ENCODE results near the gene GAS2L1.
"Not testable (repeated sequence)": the region's sequence is repeated elsewhere in the genome, so short reads cannot be mapped to it uniquely, and the experiment has no call there.

Gene GAS2L1

GRCh38 chr22:29351042-29351441, 44.6 kb downstream of the GAS2L1 start:
- no peak for DNase-seq (ENCODE audit: low spot score)
- in situ Hi-C loops (cut with MboI; ENCODE audit: low sequenced_read_pairs, unreplicated experiment): no loop called here
- no peak for TF ChIP-seq CTCF (IDR thresholded peaks at IDR 0.05; ENCODE audit: borderline replicate concordance, control extremely low read depth, extremely low read depth, insufficient read depth, missing control alignments)

GRCh38 chr22:29351891-29352290, 45.4 kb downstream of the GAS2L1 start:
- in situ Hi-C loops (cut with MboI; ENCODE audit: low sequenced_read_pairs, unreplicated experiment): no loop called here
- TF ChIP-seq CTCF (IDR thresholded peaks at IDR 0.05; ENCODE audit: borderline replicate concordance, control extremely low read depth, extremely low read depth, insufficient read depth, missing control alignments): no peak
- DNase-seq (ENCODE audit: low spot score): no peak

- in situ Hi-C loops (cut with MboI; ENCODE audit: low sequenced_read_pairs, unreplicated experiment): no loop called here
- DNase-seq (ENCODE audit: low spot score): no peak
- TF ChIP-seq CTCF (IDR thresholded peaks at IDR 0.05; ENCODE audit: borderline replicate concordance, control extremely low read depth, extremely low read depth, insufficient read depth, missing control alignments): no peak
Measured at GRCh38 chr22:29352778-29353177, 46.3 kb downstream of the GAS2L1 start.

GRCh38 chr22:29353286-29353685, 46.8 kb downstream of the GAS2L1 start:
- no peak for DNase-seq (ENCODE audit: low spot score)
- TF ChIP-seq CTCF (IDR thresholded peaks at IDR 0.05; ENCODE audit: borderline replicate concordance, control extremely low read depth, extremely low read depth, insufficient read depth, missing control alignments): no peak
- in situ Hi-C loops (cut with MboI; ENCODE audit: low sequenced_read_pairs, unreplicated experiment): no loop called here

- TF ChIP-seq CTCF (IDR thresholded peaks at IDR 0.05; ENCODE audit: borderline replicate concordance, control extremely low read depth, extremely low read depth, insufficient read depth, missing control alignments): no peak
- DNase-seq (ENCODE audit: low spot score): no peak
- in situ Hi-C loops (cut with MboI; ENCODE audit: low sequenced_read_pairs, unreplicated experiment): no loop called here
Measured at GRCh38 chr22:29353860-29354259, 47.4 kb downstream of the GAS2L1 start.

GRCh38 chr22:29357193-29357890, 50.9 kb downstream of the GAS2L1 start:
- DNase-seq (ENCODE audit: low spot score); in situ Hi-C loops (cut with MboI; ENCODE audit: low sequenced_read_pairs, unreplicated experiment): not testable (repeated sequence)

- in situ Hi-C loops (cut with MboI; ENCODE audit: low sequenced_read_pairs, unreplicated experiment): no loop called here
- DNase-seq (ENCODE audit: low spot score): no peak
- no peak for TF ChIP-seq CTCF (IDR thresholded peaks at IDR 0.05; ENCODE audit: borderline replicate concordance, control extremely low read depth, extremely low read depth, insufficient read depth, missing control alignments)
Measured at GRCh38 chr22:29359469-29359868, 53.0 kb downstream of the GAS2L1 start.
